Stimulated activated CD4-positive, alpha-beta T cell treated with anti-CD3 and anti-CD28 coated beads, Interleukin-1b, Interleukin-23, amount 100 ng/mL, for 4 hours (primary cell): Measurements from ENCODE around the gene FLNC.
A peak's percentile ranks its signal among the peaks of the same experiment; 100 is the strongest.

Experiments used
- DNase-seq, 2 donors: peaks; one replicate each; pipeline ENCODE4 v3.0.0-alpha.2; 2020; ENCODE audit warnings: low read depth in 2 of 2

The FLNC gene

GRCh38 chr7:128846781-128847444 lies 16.7 kb downstream of the FLNC start:
- no peak for DNase-seq

GRCh38 chr7:128847721-128848211 lies 17.6 kb downstream of the FLNC start:
- no peak for DNase-seq

- no peak for DNase-seq
These were observed 18.3 kb downstream of the FLNC start for GRCh38 chr7:128848289-128849155.

- DNase-seq, result no peak
These were observed 18.9 kb downstream of the FLNC start for GRCh38 chr7:128849156-128849515.

GRCh38 chr7:128849804-128850490 lies 19.7 kb downstream of the FLNC start:
- DNase-seq, result no peak

GRCh38 chr7:128852537-128853254 lies 22.5 kb downstream of the FLNC start:
- no peak for DNase-seq

- DNase-seq, result no peak
These were observed 23.6 kb downstream of the FLNC start for GRCh38 chr7:128853799-128854198.

- DNase-seq, result no peak
These were observed 24.2 kb downstream of the FLNC start for GRCh38 chr7:128854396-128854795.

GRCh38 chr7:128855559-128855958 lies 25.4 kb downstream of the FLNC start:
- DNase-seq, result no peak

- DNase-seq, result no peak
These were observed 26.0 kb downstream of the FLNC start for GRCh38 chr7:128856001-128856718.

GRCh38 chr7:128858380-128859231 lies 28.4 kb downstream of the FLNC start:
- no peak for DNase-seq

- DNase-seq, result no peak
These were observed 29.3 kb downstream of the FLNC start for GRCh38 chr7:128859232-128860157.

- DNase-seq, result no peak
These were observed 30.2 kb downstream of the FLNC start for GRCh38 chr7:128860158-128861073.

- no peak for DNase-seq
These were observed 31.9 kb downstream of the FLNC start for GRCh38 chr7:128861957-128862570.

GRCh38 chr7:128862571-128863432 lies 32.6 kb downstream of the FLNC start, which contains the start of gene ATP6V1F:
Gene ATP6V1F, plus strand, starts transcription at chr7:128862856. Its CDS starts 49 bp downstream, at chr7:128862905.
- peak; percentile 99 to 100 for DNase-seq

- peak; percentile 18 to 29 for DNase-seq
These were observed 33.3 kb downstream of the FLNC start for GRCh38 chr7:128863433-128863989.
